HG02588 (cell line): Measurements from ENCODE around the gene CNOT6L.
A peak's percentile ranks its signal among the peaks of the same experiment; 100 is the strongest.
"Not testable (repeated sequence)": the region's sequence is repeated elsewhere in the genome, so short reads cannot be mapped to it uniquely, and the experiment has no call there.

ENCODE experiments used
- ATAC-seq: cut with Tn5 transposase; IDR thresholded peaks from one replicate; pipeline ENCODE4 v1.9.1; 2021; ENCODE audit warnings: mild to moderate bottlenecking, moderate library complexity; ENCODE audit not compliant: unreplicated experiment

The CNOT6L gene

DNA sequence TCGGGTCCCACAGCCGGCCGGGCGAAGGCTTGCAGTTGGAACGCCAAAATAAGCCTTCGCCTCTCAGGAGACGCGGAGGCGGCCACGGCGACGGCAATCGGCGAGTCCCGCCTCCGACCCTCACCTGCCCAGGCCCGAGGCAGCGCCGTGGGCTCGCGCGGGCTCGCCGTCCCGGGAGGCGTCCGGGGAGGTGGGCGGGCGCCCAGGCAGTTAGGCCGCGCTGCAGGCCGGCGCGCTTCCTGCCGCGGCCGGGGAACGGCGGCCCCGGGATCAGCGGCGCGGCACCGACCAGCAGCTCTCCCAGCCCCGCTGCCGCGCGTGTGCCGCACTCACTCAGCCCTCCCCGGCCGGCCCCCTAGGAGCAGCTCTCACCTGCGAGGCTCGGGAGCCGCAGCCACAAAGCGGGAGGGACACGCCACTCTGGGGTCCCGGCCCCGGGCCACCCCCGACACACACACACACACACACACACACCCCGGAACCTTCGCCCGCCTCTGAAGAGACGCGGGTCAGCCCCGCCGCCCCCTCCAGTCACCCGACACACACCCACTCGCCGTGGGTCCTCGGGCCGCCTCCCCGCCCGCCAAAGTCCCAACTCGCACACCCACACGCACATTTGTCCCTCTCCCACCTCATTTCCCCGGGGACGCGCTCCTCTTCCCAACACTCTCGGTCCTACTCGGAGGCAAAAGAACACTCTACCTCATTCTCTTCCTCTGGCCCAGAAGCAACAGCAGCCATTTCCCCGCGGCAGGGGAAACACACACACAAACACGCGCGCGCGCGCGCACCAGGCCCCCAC is at the start of gene CNOT6L:
CNOT6L (minus strand) TSS at position 767 of the 802 bp plus-strand sequence; CDS start at position 707, 60 bp downstream.
- peak; percentile 37 for ATAC-seq

DNA sequence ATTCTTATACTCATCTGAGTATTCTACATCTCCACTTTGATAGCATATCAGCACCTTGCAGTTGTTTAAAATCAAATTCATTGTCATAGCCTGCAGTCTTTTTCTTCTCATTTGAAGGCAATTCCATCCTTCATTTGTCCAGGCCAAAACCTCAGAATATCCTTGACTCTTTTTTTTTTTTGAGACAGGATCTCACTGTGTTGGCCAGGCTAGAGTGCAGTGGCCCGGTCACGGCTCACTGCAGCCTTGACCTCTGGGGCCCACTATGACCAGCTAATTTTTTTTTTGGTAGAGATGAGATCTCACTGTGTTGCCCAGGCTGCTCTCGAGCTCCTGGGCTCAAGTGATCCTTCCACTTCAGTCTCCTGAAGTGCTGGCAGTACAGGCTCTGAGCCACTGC is 46.1 kb upstream of the CNOT6L start:
- no peak for ATAC-seq

DNA sequence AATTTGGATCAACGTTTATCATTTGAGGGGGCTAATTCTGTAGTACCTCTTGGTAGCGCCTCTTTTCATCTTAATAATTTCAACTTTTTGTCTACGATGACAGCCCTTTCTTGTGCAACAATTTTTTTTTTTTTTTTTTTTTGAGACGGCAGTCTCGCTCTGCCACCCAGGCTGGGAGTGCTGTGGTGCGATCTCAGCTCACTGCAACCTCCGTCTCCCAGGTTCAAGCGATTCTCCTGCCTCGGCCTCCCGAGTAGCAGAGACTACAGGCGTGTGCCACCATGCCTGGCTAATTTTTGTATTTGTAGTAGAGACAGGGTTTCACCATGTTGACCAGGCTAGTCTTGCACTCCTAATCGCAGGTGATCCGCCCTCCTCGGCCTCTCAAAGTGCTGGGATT is 44.2 kb upstream of the CNOT6L start:
- not testable (repeated sequence) for ATAC-seq

DNA sequence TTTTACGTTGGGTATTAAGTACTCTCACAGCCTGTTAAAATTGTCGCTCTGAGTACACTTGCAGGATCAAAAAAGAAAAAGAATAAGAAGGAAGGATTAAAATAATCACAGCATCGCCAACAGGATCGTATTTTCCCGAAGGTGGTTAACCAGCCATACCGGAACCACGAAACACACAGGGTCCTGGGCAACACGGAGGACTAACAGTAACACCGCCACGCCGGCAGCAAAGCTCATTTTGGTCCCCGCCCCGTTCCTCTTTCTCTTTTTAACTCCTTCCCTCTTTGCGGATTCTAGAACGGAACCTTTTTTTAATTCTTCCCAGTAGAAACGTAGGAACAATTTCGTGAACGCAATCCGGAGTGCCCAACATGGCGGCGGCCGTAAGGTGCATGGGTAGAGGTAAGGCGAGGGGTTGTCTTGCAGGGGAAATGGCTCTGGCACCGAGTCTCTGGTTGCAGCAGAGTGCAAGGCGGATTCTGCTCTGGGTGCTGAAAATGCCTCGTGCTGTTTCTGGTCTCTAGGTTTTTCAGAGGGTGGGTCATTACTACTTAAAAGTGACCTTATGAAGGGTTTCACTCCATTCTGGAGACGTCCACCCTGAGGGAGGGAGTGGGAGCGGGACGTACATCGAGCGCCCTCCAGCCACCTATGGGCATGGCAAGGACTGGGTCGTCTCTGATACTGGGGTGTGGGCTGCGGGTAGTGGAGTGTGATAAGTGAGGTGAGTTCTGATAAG is 43.5 kb upstream of the CNOT6L start, which contains the start of gene MRPL1:
MRPL1 (plus strand) TSS at position 353 of the 739 bp plus-strand sequence; CDS start at position 372, 19 bp downstream.
- peak; percentile 88 for ATAC-seq

DNA sequence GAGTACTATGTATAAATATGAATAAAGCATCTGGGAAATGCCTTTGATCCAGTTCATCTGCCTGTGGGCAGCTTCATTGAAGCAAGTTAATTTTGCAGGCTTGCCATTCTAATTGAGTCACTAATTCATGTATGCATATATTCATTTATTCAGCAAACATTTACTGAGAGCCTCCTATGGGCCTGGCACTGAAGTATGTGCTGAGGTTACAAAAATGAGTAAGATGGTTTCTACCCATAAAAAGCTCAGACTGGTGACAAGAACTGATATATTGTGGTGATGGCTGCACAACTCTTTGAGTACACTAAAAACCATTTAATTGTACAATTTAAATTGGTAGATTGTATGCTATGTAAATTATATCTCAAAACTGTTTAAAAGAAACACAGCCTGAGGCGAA is 42.3 kb upstream of the CNOT6L start:
- peak; percentile 26 for ATAC-seq

DNA sequence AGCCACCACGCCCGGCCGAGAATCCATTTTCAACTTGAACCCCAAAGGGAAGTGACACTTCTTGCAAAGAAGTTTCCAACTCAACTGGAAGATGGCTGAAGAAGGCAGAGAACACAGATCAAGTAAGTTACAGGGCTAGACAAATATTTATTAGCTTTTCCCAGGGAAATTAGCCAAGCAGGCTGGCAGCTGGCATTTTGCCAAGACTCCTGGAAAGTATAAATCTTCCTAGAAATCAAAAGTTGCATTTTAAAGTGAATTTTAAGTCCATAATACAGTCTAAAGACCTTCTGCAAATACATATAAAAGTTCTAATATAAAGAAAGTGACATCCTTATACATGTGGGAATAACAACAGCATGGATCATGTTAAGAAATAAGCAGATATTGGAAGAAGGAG is 40.1 kb upstream of the CNOT6L start:
- ATAC-seq, result no peak

DNA sequence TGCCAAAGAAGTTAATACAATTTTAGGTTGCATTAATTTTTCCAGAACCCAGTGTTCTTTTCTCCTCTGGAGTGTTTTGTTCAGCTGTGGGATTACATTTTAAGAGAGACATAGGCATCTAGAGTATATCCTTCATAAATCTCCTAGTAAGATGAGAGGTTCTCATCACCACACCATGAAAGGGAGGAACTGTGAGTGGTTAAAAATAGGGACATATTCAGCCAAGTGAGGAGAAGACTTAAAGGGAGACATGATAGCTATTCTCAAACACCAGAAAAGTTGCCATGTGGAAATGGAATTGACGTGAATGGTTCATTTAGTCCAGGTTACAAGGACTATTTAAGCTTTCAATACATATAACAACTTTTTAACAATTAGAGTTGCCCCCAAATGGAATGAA is 37.0 kb upstream of the CNOT6L start:
- ATAC-seq, result no peak

DNA sequence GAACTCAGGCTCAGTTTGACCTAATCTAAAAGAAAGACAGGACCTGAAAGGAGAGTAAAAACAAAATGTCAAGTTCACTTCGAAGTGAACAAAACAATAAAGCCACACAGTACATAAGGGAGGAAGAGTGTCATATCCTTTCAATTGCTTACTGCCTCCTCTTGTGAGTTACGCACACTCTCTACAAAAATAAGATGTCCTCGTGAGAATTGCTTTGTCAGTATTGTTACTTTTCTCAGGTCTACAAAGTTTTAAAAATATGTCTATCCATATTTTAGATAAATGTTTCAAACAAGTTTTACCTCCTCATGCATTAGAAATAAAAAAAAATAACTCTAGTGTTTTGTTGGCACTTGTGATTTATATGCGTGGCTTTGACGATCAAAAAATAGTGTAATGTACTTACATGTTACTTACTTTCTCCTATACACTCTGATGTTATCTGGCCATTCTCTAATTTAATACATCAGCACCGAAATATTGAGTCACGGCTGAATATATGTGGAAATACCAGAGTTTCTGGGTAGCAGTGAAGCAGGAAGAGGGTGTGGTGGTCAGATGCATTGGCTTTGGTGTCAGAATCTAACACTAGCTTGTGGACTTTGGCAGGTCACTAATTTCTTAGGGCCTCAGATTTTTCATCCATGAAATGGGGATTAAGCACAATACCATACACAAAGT is 35.4 kb upstream of the CNOT6L start:
- no peak for ATAC-seq

DNA sequence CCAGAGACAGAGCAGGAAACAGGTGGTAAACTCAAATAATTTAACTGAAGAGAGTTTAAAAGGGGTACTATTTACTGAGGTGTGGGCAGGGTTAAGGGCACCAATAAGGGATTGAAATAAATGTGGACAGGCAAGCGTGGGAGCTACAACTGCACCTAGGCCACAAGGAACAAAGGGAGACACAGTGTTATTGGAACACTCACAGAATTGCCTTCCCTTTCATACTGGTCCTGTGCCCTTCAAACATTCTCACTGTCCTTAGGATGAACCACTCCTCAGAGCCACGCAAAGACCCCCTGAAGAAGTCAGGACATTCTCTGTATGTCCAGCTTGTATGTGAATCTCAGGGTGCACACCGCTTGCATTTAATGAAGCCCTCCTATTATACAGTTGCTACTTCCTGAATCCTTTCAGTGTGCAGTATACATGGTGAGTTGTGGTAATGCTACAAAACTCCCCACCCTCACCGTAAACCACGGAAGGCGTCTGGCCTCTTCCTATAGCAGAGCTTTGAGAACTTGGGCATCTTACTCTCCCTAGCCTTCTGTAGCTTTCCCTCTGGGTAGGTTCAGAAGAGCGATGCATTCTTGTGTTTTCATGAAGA is 33.8 kb upstream of the CNOT6L start:
- peak; percentile 89 for ATAC-seq

DNA sequence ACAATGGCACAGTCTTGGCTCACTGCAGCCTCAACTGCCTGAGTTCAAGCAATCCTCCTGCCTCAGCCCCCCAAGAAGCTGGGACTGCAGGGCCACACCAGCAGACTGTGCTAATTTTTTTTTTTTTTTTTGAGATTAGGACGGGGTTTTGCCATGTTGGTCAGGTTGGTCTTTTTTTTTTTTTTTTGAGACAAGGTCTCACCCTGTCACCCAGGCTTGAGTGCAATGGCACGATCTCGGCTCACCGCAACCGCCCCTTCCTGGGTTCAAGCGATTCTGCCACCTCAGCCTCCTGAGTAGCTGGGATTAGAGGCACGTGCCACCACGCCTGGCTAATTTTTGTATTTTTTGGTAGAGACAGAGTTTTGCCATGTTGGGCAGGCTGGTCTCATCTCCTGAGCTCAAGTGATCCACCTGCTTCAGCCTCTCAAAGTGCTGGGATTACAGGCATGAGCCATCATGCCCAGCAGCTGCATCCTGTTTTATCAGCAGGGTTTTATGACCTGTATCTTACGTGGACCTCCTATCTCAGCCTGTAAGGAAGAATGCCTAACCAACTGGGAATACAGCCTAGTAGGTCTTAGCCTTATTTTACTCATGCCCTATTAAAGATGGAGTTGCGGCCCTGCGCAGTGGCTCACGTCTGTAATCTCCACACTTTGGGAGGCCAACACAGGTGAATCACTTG is 30.3 kb upstream of the CNOT6L start:
- no peak for ATAC-seq

DNA sequence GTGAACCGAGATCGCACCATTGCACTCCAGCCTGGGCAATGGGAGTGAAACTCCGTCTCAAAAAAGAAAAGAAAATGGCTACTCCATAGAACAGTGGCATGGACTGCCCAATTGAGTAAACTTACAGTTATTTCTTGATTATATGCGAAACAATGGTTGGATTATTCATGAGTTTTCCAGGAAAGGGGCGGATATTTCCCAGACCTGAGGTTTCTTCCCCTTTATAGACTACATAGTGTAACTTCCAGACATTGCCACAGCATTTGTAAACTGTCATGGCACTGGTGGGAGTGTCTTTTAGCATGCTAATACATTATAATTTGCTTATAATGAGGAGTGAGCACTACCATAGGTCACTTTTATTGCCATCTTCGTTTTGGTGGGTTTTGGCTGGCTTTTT is 29.3 kb upstream of the CNOT6L start:
- no peak for ATAC-seq

DNA sequence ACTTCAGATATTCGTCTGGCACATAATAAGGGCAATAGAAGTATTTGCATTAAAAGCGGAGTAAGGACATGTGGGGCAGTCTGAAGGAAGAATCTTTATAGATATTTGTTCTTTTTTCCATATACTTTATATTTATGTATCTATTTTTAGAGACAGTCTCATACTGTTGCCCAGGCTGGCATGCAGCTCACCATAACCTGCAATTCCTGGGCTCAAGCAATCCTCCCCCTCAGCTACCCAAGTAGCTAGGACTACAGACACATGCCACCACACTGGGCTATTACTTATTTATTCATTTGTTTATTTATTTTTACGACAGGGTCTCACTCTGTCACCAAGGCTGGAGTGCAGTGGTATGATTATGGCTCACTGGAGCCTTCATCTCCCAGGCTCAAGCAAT is 26.8 kb upstream of the CNOT6L start:
- no peak for ATAC-seq

DNA sequence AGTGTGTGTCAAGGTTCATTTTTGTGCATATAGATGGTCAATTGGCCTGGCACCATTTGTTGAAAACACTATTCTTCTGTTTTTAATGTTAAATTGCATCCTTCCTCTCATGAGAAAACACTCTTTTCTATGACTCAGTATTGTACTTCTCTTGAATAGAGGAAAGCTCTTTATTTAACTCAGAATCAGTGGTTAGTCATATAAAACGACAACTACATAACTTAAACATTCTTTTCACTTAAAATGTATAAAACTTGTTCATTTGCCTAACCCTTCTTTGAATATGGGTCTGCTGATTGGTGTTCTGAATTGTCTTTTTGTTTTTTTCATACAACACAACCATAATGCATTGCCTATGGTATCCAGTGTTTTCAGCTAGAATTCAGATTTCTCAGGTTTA is 26.2 kb upstream of the CNOT6L start:
- no peak for ATAC-seq

DNA sequence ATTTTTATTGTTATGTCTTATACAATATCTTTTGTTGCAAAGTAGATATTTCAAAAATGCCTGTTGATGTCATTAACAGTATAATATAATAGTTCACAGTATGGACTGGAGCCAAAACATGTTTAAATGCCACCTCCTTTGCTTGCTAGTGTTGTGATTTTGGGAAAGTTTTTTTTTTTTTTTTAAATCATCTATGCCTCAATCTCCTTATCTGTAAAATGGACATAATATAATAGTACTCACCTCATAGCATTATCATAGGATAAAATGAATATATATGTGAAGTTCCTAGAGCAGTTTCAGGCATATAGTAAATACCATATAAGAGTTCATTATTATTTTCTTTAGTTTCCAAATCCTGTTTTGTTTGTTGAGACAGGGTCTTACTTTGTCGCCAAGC is 25.2 kb upstream of the CNOT6L start:
- no peak for ATAC-seq

DNA sequence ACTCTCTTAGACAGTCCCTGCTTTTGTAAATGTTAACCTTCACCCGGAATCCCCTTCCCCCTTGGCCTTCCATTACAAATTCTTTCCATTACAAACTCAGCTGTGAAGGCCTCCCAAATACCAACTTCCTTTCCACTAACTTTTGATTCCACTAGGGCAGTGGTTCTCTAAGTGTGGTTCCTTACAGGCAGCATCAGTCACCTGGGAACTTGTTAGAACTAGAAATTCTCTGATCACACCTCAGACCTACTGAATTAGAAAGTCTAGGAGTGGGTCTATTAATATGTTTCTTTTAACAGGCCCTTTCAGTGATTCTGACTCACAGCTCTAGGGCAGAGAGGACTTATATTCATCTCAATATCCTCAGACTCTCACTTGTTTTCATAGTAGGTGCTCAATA is 24.5 kb upstream of the CNOT6L start:
- no peak for ATAC-seq

DNA sequence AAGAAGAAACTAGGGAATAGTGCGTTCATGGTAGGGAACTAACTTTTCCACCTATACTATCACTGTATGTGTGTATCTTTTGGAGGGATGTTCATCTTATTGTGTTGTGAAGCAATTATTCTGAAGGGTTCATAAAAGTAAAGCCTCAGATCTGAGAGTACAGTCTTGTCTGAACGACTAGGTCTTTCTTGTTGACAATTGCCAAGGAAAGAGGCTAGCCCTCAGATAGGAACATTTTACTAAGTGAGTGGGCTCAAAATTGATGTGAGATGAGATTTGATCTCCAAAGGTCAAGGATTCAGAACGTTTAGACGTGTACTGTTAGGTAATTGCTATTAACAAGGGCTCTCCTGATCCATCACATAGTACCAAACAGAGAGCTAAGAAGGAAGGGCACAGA is 15.2 kb upstream of the CNOT6L start:
- ATAC-seq, result no peak

DNA sequence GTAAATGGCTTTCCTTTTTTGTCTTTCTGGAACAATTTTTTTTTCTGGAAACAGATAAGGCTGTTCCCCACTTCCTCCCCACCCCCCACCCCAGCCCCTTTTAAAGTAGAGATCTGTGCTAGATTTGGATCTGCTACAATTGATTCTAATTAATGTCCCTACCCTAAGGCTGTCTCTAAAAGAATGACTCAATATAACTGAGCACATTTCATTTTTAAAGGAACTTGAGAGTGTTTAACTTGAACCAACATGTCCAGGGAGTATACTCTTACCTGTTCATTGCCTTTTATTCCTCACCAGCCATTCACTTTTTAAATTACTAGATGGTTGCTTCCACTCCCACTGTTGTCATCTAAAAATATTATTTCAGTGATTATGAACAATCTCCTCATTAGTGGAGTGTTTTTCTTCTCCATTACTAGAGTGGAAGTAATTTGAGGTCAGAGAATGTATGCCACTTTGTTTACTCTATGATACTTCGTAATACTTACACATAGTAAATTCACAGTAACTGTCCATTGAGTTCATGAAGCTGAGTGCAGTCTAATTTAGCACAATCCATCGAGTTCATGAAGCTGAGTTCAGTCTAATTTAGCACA is 14.1 kb upstream of the CNOT6L start:
- ATAC-seq, result no peak

DNA sequence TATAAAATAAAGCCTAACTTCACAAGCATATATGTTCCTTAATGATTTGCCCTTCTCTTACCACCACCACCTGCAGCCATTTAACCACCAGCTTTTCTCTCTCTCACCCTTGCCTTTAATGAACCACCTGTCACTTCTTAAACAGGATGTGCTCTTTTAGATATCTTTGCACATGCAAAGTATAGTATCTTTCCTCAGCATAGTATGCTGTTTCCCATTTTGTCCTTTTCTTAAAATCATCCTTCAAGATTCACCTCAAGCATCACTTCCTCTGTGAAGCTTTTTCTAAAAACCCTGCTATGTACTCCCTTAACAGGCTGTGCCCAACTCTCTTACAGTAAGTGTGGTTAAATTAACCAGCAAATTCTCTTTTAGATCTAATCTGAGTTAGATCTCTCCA is 8.2 kb upstream of the CNOT6L start:
- peak; percentile 66 for ATAC-seq

DNA sequence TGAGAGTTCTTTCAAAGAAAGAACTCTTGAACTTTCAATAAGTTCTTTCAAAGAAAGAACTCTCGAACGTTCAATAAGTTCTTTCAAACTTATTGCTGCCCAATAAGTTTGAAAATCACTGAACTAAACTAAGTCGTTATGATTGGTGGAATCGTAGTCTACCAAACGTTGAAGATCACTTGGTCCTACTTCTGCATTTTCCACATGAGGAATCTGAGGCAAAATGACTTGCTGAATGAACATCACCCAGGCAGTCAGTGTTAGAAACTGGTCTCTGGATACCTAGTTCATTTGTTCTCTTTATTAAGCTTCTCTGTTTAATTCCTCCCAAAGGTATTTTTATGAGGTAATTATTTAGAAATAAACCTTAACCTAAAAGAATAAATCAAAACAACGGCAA is 7.1 kb upstream of the CNOT6L start:
- no peak for ATAC-seq

DNA sequence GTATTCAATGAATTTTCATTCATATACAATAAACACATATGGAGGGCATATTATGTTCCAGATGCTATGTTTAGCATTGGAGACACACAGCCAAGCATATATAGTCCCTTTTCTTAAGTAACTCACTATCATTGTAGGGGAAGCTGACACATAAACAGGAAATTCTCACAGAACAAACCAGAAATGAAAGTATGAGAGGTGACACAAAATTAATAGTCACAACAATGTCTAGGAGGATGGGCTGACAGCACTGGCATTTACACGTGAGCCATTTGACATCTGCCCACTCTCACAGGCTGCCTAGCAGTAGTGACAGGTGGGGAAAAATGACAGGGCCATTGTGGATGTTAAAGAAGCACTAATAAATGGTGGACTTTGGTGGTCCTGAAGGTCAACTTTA is 2.6 kb upstream of the CNOT6L start:
- no peak for ATAC-seq
